ENCODE measurements around the gene VKORC1.
A peak's percentile ranks its signal among the peaks of the same experiment; 100 is the strongest.

The VKORC1 gene

DNA sequence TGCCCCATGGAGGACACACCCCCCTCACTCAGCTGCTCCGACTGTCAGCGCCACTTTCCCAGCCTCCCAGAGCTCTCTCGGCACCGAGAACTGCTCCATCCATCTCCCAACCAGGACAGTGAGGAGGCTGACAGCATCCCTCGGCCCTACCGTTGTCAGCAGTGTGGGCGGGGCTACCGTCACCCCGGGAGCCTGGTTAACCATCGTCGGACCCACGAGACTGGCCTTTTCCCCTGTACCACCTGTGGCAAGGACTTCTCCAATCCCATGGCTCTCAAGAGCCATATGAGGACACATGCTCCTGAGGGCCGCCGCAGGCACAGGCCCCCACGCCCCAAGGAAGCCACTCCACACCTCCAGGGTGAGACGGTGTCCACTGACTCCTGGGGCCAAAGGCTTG, 18.3 kb downstream of the VKORC1 start:
- no peak for DNase-seq (ENCODE audit: low read depth)
- TF ChIP-seq, protein P1, sequence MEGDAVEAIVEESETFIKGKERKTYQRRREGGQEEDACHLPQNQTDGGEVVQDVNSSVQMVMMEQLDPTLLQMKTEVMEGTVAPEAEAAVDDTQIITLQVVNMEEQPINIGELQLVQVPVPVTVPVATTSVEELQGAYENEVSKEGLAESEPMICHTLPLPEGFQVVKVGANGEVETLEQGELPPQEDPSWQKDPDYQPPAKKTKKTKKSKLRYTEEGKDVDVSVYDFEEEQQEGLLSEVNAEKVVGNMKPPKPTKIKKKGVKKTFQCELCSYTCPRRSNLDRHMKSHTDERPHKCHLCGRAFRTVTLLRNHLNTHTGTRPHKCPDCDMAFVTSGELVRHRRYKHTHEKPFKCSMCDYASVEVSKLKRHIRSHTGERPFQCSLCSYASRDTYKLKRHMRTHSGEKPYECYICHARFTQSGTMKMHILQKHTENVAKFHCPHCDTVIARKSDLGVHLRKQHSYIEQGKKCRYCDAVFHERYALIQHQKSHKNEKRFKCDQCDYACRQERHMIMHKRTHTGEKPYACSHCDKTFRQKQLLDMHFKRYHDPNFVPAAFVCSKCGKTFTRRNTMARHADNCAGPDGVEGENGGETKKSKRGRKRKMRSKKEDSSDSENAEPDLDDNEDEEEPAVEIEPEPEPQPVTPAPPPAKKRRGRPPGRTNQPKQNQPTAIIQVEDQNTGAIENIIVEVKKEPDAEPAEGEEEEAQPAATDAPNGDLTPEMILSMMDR (conservative IDR thresholded peaks at IDR 0.05; ENCODE audit: low read depth, low read length), result no peak
- H3K4me3 ChIP-seq (ENCODE audit: low read length), result no peak overlapping the region

DNA sequence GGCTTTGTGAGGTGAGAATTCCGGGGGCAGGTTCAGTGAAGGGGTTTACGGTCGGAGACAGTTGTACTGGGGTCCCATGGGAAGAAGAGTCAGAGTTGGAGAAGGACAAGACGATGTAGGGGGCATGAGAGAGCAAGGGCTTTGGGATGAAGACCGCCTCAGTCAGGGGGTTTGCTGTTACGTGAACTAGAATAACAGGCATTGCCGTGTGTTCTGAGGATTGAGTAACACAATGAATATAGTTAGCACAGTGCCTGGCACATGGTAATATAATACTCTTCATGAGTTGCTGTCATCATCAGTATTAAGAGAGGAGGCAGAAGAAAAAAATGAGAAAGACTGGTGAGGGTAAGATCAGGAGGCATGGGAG, 19.8 kb downstream of the VKORC1 start:
- peak overlapping the region; percentile 99 for H3K4me3 ChIP-seq (ENCODE audit: low read length)
- no peak for DNase-seq (ENCODE audit: low read depth)
- TF ChIP-seq, protein P1 (conservative IDR thresholded peaks at IDR 0.05; ENCODE audit: low read depth, low read length), result no peak

DNA sequence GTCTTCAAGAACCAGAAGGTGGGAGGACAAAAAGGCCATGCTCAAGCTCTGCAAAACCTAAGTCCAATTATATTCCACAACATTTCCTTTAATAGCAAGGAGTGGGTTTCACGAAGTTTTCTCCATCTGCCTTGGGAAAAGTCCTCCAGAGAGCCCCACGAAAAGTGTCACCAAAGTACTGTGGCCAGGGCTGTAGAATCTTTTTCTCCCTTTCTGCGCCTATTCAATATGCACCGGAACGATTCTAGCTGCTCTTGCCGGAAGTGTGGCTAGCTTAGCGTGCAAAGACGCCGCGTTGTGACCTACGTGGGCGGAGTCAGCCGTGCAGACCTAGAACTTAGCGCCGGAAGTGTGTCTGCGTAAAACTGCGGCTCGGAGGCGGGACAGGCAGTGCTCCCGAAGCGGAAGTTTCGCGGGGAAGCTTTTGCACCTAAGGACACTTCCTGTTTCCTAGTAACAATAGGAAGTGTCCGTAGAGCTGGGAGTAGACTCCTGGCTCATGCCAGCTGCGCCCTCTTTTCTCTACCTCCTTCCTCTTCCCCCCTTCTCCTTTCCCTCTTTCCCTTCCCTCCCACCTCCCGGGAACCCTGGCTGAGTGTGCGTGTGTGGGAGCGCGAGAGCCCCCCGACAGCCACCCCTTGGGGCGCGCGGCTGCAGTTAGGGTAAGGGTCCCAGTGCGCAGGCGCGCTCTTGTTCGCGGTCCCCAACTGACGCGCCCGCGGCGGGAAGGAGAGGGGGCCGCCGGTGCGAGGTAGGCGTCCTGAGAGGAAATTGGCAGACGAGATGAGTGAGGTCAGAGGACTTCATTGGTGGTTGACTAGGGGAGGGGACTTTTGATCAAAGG, 20.4 kb downstream of the VKORC1 start, which contains the start of the genes ZNF646 and ZNF668:
TSS of gene ZNF646 (plus strand) at position 453 of the 844 bp plus-strand sequence. CDS start 1,903 bp downstream, outside the sequence.
TSS of gene ZNF668 (minus strand) at position 271 of the 844 bp plus-strand sequence. CDS start 9,781 bp downstream, outside the sequence.
- TF ChIP-seq, protein P1 (conservative IDR thresholded peaks at IDR 0.05; ENCODE audit: low read depth, low read length), result no peak
- H3K4me3 ChIP-seq (ENCODE audit: low read length), result peak within 1 kb of the TSS; percentile 99
- peak; percentile 98 for DNase-seq (ENCODE audit: low read depth)

DNA sequence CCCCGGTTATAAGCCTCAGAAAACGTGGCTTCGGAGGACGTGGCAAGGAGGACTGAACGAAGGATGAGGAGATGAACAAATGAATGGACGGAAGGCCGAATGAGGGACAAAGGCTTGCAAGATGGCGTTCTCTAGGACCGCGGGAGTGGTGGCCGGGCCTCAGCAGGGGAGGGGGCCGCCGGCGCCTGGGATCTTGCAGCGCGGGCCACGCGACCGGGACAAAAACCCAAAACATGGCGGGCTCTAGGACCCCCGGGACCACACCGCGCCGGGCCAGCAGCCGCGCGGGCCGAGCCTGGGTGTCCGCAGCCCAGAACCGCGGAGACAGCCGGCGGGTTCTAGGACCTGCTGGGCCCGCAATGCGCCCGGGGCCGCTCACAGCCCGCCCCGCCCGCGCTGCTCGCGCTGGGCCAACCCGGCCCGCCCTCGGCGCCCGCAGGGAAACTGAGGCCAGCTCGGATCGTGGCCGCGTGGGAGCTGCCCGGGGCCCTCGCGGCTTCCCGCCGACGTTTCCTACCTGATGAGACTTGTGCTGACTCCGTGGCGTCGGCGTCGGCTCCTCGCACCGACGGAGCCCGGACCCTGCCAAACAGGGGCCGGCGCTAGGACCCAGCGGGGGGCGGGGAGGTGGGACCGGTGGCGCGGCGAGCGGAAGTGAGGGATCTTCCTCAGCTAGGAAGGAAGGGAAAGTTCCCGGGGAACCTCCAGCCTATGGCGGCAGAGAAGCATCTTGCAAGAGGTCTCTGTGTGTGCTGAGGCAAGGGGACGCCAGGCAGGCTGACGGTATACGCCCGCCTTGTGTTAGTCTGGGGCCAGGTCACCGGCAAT, 21.2 kb downstream of the VKORC1 start:
- TF ChIP-seq, protein P1 (conservative IDR thresholded peaks at IDR 0.05; ENCODE audit: low read depth, low read length), result no peak
- DNase-seq (ENCODE audit: low read depth), result peak; percentile 61
- H3K4me3 ChIP-seq (ENCODE audit: low read length), result peak overlapping the region; percentile 99

DNA sequence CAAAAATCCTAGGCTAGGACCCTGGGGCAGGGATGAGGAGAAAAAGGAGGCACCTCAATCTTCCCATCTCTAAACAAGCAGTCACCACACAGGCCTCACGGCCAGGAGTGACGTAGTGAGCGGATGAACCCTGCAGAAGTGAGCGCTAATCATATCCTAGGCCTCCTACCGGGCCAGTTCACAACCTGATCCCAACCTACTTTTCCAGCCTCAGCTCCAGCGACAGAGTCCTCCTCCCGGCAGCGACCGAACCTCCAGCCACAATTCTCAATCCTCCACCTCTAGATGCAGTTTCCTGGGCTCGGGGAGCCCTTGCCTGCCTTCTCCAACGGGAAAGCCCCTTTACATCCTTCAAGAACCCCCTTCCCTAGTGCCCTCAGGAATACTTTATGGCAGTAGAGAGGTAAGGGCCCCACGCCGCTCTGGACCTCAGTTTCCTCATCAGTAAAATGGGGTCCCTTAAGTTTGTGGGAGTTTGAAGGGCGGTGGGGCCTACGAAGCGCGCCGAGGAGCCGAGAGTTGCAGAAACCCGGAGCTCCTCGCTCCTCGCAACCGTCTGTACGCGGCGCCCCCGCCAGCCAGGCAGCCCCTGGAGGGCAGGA, 22.0 kb downstream of the VKORC1 start:
- TF ChIP-seq, protein P1 (conservative IDR thresholded peaks at IDR 0.05; ENCODE audit: low read depth, low read length), result no peak
- H3K4me3 ChIP-seq (ENCODE audit: low read length), result peak overlapping the region; percentile 99
- no peak for DNase-seq (ENCODE audit: low read depth)

DNA sequence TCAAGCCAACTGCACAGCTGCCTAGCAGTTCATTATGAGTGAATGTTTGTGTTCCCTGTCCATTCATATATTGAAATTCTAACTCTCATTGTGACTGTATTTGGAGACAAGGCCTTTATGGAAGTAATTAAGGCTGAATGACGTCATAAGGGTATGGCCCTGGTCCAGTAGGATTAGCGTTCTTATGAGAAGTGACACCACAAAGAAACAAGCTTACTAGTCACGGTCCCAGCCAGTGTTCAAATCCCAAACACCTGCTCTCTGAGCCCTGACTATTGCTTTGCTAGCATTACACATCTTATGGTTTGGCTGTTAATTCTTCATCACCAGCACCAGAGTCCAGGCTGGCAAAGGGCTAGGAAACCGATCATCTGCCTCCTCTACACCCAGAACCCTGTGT, 22.7 kb downstream of the VKORC1 start:
- TF ChIP-seq, protein P1 (conservative IDR thresholded peaks at IDR 0.05; ENCODE audit: low read depth, low read length), result no peak

More for the DNA sequence above, 22.7 kb downstream of the VKORC1 start:
- peak overlapping the region; percentile 99 for H3K4me3 ChIP-seq (ENCODE audit: low read length)
- peak; percentile 96 for DNase-seq (ENCODE audit: low read depth)
